SW 1271 (cell line): ENCODE results near the gene SND1.

ENCODE experiments used
- DNase-seq, 2 experiments: peaks; one replicate each; lab custom pipeline; 2025; lab: John Stamatoyannopoulos, UW

The SND1 gene

DNA sequence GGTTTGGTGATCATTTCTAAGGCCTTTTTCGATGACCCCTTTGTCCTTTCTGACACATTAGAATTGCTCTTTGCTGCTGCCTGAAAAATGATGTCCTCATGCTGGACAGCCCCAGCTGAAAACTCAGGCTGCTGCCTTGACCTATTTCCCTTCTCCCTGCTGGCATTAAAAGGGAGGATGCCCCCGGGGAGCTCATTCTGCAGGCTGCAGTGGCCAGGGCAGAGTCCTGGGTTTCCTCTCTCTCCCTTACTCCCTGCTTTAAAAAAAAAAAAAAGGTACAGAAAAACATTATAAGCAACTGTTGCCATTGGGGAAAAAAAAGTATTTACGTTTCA, 343.9 kb downstream of the SND1 start:
- no peak for DNase-seq

DNA sequence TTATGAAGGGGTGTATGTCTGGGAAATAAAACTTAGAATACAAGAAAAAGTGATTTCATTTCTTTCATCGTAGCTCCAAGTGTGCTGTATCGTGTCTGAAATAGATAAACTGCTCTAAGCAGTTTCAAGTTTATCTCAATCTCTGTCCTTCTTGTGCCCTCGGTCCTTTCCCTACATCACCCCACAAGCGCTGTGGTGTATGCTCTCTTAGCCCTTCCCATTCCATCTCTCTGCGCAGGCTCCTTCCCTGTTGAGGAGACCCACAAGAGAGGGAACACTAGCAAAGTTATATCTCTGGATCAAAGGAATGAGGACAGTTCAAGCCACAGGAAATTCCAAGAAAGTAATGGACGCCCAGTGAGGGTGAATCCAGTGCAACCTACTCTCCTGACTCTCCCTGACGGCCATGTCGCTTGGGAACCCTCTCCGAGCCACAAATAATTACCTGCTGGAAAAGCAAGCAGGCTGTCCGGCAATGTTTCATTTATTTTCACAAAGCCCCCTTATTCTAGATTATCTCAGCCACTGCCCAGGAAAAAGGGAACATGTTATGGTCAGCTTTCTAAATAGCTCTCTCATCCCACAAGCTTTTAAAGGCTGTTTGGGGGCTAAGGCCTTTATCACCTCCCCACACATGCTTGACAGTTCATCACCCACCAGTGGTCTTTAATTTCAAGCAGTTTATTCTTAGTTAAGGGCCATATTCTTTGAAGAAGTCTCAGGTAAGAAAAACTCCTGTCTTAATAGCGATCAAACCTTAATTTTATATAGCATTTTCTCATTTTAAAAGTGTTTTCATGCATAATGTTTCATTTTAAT, 344.5 kb downstream of the SND1 start:
- DNase-seq, result no peak

DNA sequence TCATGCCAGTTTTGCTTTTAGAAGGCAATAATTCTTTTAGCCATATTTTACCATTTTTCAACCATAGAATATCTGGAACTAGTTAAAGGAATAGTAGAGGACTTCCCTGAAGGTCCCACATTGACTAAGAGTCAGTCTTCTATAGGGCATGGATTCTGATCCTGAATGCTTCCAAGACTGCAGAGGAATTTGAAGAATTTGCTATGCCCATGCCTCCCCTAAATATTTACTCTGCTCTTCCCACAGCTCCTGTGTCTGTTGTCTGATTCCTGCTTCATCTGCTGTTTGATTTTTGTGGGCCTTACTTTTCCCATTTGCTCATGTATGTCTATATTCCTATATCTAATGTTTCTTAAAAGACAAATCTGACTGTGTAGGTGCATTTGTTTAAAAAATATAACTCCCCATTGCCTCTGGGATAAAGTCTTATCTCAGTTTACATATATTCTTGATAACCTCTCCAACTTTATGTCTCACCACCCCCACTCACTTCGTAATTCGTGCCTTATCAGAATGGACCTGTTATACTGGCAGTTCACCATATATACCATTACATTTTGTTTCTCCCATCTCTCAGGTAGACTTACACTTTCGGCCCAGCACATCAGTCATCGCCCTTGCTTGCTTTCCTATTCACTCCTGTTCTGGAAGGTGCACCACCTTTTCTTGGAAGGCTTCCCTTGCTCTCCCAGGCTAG, 345.4 kb downstream of the SND1 start:
- no peak for DNase-seq

DNA sequence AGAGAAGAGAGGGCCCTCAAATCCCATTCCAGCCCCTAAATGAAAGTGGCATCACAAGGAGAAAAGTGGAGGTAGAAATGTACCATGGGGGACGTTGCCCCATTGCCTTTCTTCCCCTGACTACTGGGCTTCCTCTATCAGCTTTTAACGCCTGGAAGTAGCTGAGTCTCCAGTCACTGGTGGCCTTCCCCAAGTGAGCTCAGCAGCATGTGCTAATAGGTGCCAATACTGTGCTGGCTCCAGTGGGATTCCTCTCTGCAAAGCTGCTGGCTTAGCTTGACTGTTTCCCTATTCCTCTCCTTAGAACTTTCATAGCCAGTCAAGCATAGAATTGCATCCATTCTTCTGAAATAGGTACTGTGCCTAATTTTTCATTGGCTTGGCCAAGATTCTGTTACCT, 346.7 kb downstream of the SND1 start:
- no peak for DNase-seq

DNA sequence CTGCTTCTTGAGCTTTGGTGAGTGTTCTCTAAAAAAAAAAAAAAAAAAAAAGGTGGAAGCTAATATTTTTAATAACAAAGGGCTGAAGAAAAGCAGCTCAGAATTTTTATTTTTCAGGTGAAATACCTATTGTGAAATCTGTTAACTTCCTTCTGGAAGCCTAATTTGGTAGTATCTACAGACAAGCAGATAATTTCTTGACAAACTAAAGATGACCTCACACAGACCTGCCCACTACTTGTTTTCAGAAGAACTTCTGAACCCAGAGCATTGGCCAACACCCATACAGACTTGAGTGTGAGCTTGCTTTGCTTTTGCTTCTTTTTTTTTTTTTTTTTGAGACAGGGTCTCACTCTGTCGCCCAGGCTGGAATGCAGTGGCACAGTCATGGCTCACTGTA, 348.1 kb downstream of the SND1 start:
- DNase-seq, result no peak

DNA sequence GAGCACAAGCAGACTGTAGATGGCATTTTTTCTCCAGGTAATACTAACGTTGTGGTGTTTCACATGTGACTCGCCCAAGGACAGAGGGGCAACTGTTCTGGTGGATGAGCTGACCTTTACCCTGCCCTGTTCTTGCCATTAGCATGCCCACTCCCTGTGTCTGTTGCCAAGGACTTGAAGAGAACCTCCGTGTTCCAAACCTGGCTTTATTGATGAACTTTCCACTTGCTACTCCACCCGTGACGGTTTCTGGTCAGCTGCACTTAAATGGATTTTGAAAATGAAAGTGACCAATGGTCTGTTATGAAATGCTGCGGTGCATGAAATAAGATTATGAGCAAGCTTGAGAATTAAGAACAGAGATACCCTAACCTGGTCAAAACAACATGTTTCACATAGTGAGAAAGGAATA, 348.9 kb downstream of the SND1 start:
- DNase-seq, result no peak

DNA sequence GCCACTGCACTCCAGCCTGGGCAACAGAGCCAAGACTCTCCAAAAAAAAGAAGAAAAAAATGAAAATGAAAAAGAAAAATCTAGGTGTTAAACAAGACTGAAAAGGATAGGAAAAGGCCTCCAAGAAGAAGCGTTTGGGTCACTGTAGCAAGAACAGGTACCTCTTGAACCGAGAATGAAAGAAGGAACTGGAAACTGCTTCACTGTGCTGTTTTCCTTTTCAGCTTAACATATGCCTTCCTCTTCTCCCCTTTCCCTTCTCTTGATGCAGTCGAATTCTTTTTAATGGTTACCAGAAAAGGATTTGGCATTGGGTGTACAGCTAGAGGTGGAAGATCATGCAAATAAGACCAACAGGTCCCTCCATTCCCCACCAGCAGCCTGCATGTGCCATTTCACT, 351.2 kb downstream of the SND1 start:
- DNase-seq, result no peak

DNA sequence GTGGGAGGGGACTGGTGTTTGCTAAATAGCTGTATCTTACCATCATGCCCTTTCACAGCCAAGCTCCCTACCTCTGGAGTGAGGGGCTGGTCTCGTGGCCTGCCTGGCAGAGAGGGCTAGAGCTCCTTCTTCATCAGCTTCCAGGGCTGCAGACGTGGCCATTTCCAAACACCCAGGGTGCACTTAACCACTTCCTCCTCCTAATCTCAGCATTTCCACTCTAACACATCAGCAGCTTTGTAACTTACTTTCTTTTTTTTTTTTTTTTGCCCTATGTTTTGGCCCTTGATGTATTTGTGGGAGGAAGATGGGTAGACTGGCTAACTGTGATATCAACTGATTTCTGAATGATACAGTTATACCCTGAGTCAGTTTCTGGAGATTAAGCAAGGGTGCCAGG, 351.8 kb downstream of the SND1 start:
- DNase-seq, result no peak

DNA sequence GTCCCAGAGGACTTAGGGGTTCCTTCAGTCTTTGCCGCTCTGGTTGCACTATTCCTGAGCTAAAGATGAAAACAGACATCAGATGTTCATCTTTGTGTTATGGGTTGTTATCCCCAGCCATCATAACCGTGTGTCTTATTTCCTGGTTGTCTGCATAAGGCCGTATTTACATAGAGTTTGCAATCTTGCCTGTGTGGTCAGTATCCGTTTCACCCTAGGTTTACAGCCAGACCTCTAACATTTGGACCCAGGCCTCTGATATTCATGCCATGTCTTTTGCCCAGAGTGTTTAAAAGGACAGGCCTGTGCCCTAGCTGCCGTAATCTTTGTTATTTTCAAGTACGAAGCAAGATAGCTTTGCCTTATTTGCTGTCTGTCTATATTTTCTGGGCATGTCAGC, 352.6 kb downstream of the SND1 start:
- no peak for DNase-seq

DNA sequence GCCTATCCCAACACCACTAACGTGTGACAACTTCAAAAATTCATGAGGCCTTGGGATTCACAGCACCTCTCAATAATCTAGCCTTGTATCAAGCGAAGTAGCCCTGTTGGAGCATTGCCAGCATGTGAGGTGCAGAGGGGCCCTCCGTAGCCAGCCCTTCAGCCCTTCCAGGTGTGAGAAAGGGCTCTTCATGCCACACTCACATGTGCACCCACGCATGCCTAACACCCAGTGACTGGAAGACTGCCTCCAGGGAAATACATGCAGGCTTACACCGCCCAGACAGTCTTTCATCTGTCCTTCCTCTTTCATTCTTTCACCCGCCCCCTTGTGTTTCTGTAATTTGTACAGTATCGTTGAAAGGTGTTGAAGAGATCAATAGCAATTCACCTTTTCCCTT, 353.1 kb downstream of the SND1 start:
- no peak for DNase-seq

DNA sequence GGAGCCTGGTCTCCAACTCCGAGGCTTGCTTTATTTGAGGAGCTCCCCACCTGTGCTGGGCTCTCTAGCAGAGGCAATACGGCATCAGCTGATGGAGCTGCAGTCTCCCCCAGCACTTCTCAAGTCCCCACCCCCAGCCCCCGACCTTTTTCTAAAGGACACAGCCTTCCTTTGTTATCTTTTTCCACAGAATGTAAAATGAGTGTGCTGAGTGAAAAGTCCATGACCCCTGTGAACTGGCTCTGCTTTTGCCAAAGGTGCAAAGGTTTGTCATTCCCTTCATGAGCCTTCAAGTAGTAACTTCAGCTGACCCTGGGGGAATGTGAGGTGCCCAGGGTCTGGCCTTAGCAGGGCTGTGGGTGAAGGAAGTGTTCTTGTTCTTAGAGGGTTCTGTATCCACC, 353.8 kb downstream of the SND1 start:
- no peak for DNase-seq

DNA sequence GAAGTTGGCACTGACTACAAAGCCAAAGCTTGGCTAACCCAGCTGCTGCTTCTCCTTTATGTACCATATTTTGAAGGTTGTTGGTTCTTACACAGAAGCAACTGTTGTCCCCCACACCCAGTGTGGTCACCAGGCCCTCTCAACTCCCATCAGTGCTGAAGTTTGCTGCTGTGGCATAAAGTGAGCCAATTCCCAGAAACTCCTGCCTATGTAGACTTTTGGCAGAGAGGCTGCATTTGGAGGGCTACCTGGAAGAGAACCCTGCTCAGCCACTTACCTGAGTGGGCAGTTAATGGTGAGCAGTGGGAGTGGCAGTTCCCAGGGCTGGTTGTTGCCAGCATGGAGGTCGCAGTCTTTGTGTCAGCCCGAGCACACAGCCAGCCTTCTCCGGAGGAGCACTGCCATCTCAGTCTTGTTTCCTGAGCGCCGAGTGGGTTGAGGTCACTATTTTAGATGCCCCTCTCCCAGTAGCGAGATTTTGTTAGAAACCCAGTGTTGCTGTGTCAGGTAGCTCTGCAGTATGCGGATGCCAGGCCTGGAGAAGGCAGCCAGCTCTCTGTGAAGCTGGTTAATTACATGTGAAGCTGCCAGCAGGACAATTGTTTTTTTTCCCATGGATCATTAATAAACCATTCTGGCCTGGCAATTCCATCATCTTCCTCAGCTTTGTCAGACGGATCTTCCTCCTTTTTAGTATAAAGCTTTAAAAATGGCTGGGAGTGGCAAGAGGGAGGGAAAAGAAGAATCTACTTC, 354.7 kb downstream of the SND1 start:
- DNase-seq, result no peak

DNA sequence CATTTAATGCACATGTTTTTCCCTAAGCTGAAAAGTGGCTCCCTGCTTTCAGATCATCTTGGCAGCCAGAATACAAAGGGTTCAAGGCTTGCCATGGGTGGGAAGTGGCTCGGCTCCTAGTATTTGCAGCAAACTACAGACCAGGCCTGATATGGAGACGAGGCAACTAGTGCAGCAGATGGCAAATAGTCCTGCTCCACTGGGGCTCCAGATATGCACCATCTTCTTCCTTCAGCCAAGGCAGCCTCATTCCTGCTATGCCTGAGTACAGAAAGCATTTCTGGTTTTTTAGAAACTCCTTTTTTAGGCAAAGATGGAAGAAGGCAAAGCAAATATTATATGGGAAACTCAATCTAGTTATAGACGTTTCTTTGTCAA, 355.3 kb downstream of the SND1 start:
- no peak for DNase-seq

DNA sequence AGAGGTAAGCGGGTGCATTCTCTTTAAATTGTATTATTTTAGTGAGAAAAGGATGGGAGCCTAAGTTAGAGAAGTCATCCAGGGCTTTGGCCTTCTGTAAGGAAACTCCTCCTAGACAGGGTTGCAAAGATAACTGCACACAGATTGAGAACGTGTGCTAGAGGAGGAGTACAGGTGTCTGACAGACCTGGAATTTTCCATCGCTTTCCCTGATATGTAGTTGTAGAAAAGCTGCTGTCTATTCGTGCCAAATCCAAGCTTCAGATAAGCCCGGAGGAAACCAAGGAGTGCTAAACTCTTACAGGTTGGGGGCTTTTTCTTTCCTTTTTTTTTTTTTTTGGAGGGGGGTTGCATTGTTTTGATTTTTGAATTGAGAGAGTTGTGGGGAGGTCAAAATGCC, 356.1 kb downstream of the SND1 start:
- no peak for DNase-seq

DNA sequence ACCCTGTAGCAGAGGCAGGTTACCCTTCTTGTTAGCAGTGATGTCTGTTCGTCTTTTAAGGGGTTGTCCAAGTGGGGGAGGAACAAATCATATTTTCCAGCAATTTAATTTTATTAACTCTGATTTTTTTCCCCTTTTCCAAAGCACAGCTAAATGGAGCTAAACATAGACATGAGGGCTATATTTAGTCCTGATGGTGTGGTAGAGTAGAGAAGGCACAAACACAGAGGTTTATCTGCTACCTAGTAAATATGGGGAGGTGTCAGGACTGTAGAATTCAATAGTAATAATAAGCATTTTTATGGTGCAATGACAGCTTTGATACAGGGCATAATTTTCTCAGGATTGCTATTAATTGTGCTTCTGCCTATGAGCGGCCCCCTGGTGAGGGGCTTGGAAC, 356.8 kb downstream of the SND1 start:
- no peak for DNase-seq

DNA sequence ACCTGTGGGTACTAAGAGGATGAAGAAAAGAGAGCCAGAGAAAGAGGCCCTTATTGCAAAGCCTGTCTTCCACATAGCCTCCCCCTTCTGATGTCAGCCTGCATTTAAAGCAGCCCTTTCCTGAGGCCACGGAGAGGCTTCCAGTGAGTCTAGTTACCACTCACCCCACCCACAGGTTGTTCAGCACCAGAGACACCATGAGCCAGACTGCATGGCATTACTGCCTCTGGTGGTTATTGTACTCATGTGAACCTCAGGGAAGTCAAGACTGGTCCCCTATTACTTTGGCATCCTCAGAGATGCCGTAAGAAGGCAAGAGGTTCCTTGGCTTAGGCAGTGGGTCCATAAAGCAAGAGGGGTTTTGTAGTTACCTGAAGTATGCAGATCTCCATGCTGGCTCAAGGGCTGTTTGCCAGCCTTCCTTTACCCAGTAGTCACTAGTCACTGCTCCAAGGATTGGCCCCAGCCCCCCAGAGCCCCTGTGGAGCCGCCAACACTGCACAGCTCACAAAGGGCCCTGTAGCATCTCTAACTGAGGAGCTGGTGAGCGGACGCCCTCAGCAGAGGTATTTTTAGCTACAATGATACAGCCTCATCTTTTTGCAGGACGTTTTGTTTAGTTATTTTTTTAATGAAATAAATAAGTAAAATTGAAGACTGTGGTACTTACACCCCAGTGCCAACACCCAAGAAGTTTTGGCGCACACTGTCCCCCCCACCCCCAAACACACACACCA, 358.6 kb downstream of the SND1 start:
- DNase-seq, result no peak

DNA sequence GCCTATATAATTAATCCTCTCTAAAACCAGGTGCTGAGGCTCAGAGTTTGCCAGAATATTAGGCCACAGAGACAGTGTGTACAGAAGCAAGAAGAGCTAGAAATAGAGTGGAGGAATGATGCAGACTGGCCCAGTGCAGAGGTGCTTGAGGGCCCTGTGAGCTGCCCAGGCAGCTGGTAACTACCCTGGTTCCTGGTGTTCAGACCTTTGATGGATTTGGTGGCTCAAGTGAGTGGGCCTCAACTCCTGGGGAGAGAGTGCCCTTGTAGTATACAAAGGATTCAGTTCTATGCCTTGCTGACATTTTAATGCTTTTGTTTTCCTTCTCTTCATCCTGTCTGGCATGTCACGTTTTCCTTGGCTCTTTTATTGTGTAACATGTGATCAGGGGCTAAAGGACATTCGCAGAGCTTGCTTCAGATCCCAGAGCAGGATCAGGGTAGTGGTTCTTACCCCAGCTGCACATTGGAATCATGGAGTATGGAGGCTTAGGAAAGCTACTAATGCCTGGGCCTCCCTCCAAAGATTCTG, 359.2 kb downstream of the SND1 start:
- no peak for DNase-seq

DNA sequence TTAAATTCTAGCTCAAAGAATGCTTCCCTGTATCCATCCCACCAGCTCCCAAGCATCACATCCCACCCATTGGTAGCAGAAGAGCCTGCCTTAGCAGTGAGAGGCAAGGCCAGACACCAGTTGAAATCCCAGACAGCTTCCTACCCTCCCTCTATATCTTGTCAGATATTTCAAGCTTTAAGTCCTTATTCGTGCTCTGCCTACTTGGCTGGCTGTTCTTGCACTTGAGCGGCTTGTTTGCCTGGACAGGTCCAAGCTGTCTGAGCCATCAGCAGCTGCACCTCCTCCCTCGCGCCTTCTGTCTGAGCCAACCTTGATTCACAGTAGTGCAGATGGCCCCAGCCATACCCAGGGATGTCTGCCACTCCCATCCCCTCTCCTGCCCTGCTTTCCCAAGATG, 362.8 kb downstream of the SND1 start:
- DNase-seq, result no peak

DNA sequence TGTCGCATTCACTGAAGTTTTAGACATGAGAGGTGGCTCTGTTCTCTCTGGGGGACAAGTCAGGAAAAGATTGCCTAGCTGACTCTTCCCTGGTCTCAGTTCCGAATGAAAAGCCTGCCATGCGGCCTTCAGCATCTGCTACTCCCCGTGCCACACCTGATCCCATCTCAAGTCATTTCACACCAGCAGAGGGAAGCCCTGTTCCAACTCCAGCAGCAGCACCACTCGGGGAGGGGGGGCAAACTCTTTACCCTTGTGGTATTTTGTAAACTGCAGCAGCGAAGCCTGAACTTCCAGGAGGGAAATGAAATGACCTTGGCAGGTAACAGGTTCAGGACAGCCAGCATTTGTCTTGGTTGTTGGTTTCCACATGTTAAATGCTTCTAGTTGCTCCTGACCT, 365.5 kb downstream of the SND1 start:
- no peak for DNase-seq

DNA sequence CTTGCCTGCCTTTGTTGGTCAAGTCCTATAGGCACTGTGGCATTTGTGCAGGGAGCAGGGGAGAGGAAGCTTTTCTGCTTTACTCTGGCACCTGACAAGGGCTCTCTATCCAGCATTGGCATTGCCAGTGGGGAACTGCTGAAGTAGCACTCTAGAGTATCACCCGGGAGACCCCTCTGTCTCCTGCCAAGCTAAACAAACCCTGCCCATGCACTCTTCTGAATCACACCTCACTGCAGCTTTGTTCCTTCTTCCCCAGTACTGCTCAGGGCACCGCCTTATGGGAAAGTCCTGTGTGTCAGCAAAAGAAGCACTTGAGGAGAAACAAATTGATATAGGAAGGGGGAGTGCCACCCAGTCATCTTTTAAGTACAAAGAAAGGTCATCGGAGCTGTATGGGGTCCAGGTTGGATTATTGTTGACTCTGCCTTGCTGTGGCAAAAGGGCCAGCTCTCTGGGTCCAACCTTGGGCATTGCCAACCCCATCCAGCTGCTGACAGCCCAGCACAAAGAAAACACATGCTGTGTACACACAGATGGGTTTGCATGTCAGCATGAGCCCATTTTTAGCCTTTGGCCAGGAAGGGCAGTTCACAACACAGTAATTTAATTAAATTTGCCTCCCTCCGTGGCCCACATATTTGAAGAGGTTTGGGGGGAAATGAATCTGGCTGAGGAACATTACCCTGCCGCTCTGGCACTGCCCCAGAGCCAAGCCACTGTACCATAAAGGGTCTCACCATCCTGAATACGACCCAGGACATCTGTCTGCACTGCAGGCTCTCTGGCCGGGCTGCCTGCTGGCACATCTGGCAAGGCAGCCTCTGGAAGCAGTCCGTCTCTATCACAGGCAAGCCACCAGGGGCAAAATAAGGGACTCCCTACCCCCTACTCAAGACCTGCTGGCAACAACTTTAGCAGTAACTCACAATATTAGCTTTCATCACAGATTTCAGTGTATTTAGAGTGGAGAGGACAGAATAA, 366.2 kb downstream of the SND1 start:
- no peak for DNase-seq

DNA sequence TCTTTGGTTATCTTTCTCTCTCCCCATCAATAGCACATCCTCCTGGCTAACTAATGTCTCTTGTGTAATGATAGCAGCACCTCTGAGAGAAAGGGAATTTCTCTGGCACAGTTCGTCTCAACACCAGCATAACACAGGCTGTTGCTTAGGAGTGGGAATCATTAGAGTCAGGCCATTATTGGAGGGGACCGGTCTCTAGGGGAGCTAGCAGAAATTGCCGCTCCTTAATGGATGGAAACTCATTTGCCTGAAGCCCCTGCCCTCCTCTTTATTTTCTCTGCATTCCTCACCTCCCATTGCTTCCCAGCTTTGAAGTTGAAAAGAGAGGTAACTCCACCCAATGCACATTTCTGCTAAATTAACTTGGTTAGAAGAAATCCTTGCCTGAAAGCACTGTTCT, 367.3 kb downstream of the SND1 start:
- no peak for DNase-seq
